Astrocyte (in vitro differentiated cells and primary cell): ENCODE results near the gene GBE1.

ENCODE experiments used
- EZH2 ChIP-seq: IDR thresholded peaks from 2 replicates; pipeline ENCODE4 v1.6.1; 2012; ENCODE audit warnings: mild to moderate bottlenecking, low read length, inconsistent platforms; ENCODE audit not compliant: insufficient read depth
- TF ChIP-seq, protein P1 (sequence below): IDR thresholded peaks from 2 replicates; pipeline ENCODE4 v1.5.1; 2011; ENCODE audit warnings: low read depth, mild to moderate bottlenecking, inconsistent platforms, low read length, moderate library complexity; ENCODE audit not compliant: insufficient read depth

DNA sequence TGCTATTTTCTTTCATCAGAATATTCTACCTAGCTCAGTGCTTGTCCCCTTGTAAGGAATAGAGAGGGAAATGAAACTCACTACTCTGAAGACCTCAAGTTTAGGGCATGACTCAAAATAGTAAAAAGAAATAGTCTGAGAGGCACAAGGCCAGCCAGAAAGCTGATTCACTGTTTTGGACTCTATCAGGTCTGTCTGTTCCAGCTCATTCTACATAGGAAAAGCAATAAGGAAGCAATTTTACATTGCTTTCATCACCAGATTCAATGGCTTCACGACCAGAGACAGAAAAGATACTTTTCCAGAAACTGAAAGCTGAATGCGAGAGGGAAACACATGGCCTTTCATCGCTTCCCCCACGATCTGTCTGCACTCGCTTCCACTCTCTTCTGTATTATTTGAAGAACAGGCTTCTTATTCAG is 276.0 kb downstream of the GBE1 start:
- TF ChIP-seq, protein P1, sequence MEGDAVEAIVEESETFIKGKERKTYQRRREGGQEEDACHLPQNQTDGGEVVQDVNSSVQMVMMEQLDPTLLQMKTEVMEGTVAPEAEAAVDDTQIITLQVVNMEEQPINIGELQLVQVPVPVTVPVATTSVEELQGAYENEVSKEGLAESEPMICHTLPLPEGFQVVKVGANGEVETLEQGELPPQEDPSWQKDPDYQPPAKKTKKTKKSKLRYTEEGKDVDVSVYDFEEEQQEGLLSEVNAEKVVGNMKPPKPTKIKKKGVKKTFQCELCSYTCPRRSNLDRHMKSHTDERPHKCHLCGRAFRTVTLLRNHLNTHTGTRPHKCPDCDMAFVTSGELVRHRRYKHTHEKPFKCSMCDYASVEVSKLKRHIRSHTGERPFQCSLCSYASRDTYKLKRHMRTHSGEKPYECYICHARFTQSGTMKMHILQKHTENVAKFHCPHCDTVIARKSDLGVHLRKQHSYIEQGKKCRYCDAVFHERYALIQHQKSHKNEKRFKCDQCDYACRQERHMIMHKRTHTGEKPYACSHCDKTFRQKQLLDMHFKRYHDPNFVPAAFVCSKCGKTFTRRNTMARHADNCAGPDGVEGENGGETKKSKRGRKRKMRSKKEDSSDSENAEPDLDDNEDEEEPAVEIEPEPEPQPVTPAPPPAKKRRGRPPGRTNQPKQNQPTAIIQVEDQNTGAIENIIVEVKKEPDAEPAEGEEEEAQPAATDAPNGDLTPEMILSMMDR, result no peak
- TF ChIP-seq EZH2, result no peak
